Stimulated activated CD4-positive, alpha-beta T cell treated with anti-CD3 and anti-CD28 coated beads, Interleukin-15, amount 100 ng/mL, for 48 hours (primary cell): ENCODE results near the gene MTHFD2L.

Experiments
- DNase-seq, 2 donors: peaks; one replicate each; pipeline ENCODE4 v3.0.0-alpha.2; 2020; ENCODE audit warnings: low read depth in 2 of 2

Gene MTHFD2L

DNA sequence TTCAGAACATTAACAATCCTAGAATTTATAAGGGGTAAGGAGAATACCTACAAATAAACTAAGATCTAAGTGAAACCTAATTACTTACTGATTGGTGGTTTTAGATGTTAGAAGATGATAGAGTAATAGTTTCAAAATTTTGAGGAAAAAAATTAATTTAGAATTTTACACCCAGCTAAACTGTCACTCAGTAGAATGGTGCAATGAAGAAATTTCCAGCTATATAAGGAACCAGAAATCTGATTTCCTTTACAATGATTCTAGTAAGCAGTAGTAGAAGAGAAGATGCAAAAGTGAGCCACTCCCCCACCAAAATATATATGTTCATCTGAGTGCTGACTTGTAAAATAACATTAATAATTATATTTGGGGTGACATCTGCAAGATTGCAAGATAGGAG, 95.0 kb downstream of the MTHFD2L start:
- DNase-seq = no peak

- DNase-seq = no peak
Measured at GRCh38 chr4:74254386-74254785, 96.5 kb downstream of the MTHFD2L start.

- DNase-seq = no peak
Measured at GRCh38 chr4:74255096-74255495, 97.2 kb downstream of the MTHFD2L start.

DNA sequence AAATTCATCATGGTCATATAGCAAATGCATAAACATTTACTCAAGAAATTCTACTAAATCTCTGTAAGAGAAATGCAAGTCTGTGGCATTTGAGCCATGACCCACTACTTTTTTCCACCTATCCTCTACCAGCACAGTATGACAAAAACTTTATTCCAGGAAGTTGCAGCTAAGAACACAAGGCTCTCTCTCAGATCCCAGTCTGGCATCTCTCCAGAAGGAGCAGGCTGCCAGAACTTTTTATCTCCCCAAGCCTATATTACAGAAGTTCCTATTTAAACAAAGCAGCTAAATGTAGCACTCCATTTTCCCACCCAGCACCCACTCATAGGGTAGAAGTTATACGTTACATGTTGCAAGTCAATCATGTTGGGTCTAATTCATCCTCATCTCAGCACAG, 101.0 kb downstream of the MTHFD2L start:
- DNase-seq = no peak

DNA sequence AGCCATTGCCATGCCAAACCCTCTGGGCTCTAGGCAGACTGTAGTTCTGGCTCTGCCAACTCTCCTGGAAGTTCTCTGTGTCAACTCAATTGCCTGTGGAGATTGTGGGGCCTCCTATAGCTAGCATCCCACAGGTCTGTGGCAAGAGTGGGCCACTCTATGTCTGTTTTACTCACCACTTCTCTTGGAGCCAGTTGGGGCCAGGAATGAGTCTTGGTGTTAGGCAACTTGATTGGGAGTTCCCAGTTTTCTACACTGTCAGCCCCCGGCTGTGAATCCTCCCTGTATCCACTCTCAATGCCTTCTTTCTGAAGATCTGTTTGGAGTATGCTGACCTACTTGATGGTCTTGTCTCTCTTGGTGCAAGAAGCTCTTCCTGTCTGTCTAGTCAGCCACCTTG, 102.1 kb downstream of the MTHFD2L start:
- DNase-seq = no peak

GRCh38 chr4:74262522-74262921, 104.6 kb downstream of the MTHFD2L start:
- no peak for DNase-seq

DNA sequence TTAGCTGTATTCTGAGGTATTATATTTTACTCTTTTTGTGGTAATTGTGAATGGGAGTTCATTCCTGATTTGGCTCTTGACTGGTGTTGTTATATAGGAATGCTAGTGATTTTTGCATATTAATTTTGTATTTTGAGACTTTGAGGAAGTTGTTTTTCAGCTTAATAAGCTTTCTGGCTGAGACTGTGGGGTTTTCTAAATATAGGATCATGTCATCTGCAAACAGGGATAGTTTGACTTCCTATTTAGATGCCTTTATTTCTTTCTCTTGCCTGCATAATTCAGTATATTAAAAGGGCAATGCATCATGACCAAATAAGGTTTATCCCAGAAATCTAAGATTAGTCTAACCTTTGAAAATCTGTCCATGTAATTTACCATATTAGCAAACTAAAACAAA, 105.6 kb downstream of the MTHFD2L start:
- DNase-seq = no peak

DNA sequence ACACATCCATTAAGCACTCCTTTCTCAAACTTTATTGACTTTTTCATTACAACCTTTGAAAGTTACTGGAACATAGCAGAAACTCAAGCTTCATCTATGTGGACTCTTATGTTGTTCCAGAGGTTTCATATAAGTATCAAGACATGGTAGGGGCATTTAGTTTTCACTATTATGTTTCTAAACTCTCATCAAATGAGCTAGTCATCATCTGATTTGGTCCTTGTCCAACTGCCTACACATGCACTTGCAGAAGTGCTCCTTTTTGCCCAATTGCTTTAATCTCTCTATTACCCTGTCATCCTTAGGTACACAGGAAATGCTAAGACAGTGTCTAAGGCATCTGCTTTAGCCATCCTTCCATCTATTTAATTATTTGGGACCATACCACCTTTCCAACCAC, 108.2 kb downstream of the MTHFD2L start:
- no peak for DNase-seq

GRCh38 chr4:74267998-74268606, 110.2 kb downstream of the MTHFD2L start:
- no peak for DNase-seq

- no peak for DNase-seq
Measured at GRCh38 chr4:74268643-74269042, 110.7 kb downstream of the MTHFD2L start.

DNA sequence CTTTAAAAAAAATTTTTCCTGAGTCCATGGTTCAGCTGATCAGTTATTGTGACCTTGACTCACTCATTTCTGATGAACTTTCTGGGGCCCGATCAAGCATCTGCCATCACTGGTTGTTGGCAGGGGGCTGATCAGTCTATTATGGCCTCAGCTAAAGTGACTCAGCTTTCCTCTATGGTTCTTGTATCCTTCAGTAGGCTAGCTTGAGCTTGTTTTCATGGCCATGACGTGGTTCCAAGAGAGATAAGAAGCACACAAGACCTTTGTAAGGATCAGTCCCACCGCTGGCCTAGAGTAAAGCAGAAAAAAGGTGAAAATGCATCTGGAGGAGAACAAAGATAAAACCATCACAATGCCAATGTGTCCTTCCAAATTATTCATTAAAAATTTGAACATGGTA, 120.6 kb downstream of the MTHFD2L start:
- DNase-seq = no peak

- no peak for DNase-seq
Measured at GRCh38 chr4:74279716-74280115, 121.8 kb downstream of the MTHFD2L start.

- no peak for DNase-seq
Measured at GRCh38 chr4:74282926-74283325, 125.0 kb downstream of the MTHFD2L start.

DNA sequence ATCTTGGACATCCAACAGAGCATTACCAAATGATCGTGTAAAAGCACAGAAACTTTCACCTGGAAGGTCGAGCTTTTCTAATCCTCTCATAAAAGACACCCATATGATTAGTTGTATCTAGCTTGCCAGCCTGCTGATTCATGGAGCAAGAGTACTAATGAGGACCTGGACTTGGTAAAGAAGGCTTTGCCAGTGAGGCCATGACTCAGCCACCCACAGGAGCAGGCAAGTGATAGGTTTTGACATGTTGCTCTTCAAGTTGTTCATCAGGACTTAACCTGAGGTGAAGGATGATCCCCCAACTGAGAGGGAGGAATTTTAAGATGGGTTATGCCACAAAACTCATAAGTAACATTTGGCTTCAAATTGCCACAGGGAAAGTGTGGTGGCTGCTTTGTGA, 125.7 kb downstream of the MTHFD2L start:
- DNase-seq = no peak

GRCh38 chr4:74284053-74284452, 126.1 kb downstream of the MTHFD2L start:
- no peak for DNase-seq

DNA sequence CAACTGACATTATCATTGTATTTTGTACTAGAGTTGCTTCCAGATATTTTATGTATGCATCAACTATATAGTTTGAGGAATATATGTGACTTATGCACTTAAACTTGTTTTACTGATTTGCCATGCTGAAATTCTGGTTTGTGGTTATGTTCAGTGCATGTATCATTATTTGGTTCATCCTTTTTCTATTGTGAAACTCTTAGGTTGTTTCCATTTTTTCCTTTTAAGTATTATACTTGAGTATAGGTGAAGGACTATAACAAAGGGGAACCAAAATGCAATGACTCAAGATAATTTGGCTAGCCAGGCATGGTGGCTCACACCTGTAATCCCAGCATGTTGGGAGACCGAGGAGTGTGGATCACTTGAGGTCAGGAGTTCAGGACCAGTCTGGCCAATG, 129.2 kb downstream of the MTHFD2L start:
- no peak for DNase-seq

DNA sequence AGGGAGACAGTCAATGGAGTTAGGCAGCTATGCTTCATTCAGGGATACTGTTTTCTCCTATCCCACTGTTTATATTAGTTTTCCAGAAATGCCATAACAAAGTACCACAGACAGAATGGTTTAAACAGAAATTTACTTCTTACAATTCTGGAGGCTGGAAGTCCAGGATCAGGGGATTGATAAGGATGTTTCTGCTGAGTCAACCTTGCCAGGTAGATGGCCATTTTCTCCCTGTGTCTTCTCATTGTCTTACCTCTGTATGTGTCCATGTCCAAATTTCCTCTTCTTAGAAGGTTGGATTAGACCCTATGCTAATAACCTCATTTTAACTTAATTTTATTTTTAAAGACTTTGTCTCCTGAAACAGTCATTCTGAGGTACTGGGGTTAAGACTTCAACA, 129.9 kb downstream of the MTHFD2L start:
- no peak for DNase-seq

DNA sequence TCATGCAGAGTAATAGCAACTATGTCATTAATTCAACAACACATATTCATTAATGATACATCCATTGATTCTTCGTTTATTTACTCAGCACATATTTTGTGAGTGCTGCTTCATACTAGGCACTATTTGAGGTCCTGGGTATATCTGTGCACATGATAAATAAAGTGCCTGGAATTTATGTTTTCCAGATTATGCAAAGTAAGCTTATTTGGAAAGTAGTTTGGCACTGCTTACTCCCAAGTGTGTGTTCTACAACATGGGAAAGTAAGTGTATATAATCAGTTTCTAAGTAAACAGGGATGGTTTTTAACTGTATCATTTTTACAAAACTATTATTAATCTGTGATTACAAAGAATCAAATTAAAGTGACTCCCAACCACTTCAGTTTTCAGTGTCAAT, 133.6 kb downstream of the MTHFD2L start:
- no peak for DNase-seq

GRCh38 chr4:74292111-74292870, 134.4 kb downstream of the MTHFD2L start:
- no peak for DNase-seq

GRCh38 chr4:74293558-74293957, 135.6 kb downstream of the MTHFD2L start:
- no peak for DNase-seq

DNA sequence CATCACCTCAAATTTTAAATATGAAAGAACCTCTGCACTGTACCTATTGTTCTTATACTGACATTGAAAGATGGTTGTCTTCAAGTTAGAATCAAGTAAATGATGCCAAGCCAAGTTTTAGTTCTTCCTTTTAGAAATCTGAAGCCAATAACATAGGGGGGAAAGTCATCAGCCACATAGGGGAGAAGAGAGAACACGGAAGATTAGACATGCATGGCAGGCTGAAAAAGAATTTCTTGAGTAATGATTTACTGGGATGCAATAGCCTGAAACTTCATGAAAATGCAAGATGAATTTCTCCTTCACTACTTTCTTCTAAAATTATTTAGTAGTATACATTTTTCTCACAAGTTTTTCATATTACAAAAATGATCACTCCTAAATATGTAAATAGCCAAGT, 136.8 kb downstream of the MTHFD2L start:
- DNase-seq = no peak

DNA sequence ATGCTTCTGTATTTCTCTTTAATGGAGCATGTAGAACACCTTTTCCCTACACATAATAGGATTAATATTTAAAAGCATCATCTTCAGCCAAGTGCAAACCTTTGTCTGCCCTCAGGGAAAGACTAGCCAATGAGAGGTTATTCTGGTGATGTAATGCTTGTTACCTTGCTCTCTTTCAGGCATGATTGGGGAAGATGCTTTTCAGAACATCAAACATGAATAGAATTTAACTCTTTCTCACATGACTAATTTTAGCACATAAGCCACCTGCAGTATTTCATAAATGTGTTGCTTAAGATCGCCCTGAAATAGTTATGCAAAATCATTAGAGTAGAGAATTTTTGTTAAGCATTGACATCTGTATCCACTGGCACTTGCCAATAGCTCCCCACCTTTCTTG, 139.6 kb downstream of the MTHFD2L start:
- DNase-seq = no peak

GRCh38 chr4:74304095-74304625, 146.2 kb downstream of the MTHFD2L start:
- DNase-seq = no peak
